Mononuclear cell (primary cell): Measurements from ENCODE around the gene DNAJC8. TPM values are rescaled to one million over a fixed set of nuclear protein-coding genes. Genes with fewer than 3 reads are reported as not detected.

Source experiments
- H3K27me3 ChIP-seq: 2 replicates; pipeline ENCODE4 v1.6.0; 2011; ENCODE audit warnings: low read length, control low read depth; ENCODE audit not compliant: insufficient read depth
- H3K4me1 ChIP-seq: 2 replicates; pipeline ENCODE4 v1.5.1; 2011; ENCODE audit warnings: mild to moderate bottlenecking, low read length, control low read depth; ENCODE audit not compliant: insufficient read depth
- H3K4me3 ChIP-seq: 2 replicates; pipeline ENCODE4 v1.5.1; 2011; ENCODE audit warnings: mild to moderate bottlenecking, low read length, moderate library complexity
- H3K9me3 ChIP-seq: 2 replicates; pipeline ENCODE4 v1.5.1; 2011; ENCODE audit warnings: low read depth, mild to moderate bottlenecking, control low read depth, low read length
- total RNA-seq: library from RNA; depleted of rRNA; stranded (reverse); fragments of >200 nt; gene quantifications from one replicate; pipeline ENCODE4 v1.2.3, GENCODE V29; 2012

Gene DNAJC8
- total RNA-seq, 1 donor, result 61.5 TPM

DNA sequence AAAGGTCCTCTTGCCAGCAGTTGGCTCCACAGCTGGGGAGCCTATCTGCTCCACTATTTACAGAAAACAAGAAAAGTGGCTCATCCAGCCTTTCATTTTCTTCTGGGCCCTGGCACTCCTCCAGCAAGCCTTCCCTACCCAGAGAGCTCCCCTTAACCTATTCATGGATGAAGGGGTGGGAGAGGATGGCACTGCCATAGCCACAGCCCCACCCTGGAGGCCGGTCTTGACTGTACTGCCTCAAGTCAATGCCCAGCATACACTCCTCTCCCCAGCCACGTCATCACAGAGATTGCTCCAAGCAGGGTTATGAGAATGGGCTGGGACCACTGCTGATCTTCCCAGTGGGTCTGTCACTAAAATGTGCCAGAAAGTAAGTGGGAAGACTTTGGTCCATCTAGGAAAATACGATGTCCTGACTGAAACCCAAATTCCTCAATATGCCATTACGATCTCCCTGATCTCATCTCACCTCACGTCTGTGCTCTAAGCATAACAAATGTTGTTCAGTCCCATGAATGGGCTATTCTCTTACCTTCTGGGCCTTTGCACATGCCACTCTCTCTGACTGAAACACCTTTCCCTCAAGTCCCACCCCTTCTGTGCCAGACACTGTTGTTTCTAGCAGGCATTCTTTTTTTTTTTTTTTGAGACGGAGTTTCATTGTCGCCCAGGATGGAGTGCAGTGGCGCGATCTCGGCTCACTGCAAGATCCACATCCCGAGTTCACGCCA is 35.0 kb downstream of the DNAJC8 start:
- Histone ChIP-seq H3K4me1 (peaks cover 41% of the 10 kb centered on the region), H3K27me3 (no peaks in the 10 kb centered on the region), H3K4me3 (no peak overlapping the region), H3K9me3 (no peaks in the 10 kb centered on the region)

DNA sequence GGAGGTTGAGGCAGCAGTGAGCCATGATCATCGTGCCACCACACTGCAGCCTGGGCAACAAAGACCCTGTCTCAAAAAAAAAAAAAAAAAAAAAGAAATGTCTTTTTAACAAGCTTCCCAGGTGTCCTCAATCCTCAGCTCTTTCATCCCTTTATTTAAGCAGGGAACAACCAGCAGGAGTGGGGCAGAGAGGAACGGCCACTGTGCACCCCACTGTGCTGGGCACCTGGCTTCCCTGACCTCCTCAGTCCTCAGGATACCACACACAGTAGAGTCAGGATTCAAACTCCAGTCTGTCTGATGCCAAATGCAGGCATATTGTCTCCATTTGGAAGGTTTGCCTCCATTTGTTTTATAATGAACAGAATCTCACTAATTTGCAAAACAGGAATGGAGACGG is 36.5 kb downstream of the DNAJC8 start:
- no peaks in the 10 kb centered on the region for H3K27me3 ChIP-seq
- peaks cover 41% of the 10 kb centered on the region for H3K4me1 ChIP-seq
- no peak overlapping the region for H3K4me3 ChIP-seq
- H3K9me3 ChIP-seq, result no peaks in the 10 kb centered on the region

DNA sequence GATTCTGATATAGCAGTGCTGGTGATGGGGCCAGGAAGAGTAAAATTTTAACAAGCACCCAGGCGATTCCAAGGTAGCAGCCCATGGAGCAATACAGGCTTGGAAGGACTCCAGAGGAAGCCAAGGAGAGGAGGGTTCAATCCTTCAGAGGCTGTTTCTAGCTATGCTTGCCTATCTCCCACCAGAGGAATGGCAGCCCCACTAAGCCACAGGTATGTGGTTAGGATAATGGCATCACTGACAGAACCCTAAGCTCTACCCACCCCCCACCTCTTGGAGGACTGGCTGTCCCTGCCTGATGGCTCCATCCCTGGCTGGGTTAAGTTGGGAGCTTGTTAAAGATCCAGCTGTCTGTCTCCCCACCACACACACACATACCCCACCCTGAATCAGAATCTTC is 37.0 kb downstream of the DNAJC8 start:
- Histone ChIP-seq H3K27me3 (no peaks in the 10 kb centered on the region), H3K4me1 (peaks cover 46% of the 10 kb centered on the region), H3K9me3 (no peaks in the 10 kb centered on the region), H3K4me3 (no peak overlapping the region)

DNA sequence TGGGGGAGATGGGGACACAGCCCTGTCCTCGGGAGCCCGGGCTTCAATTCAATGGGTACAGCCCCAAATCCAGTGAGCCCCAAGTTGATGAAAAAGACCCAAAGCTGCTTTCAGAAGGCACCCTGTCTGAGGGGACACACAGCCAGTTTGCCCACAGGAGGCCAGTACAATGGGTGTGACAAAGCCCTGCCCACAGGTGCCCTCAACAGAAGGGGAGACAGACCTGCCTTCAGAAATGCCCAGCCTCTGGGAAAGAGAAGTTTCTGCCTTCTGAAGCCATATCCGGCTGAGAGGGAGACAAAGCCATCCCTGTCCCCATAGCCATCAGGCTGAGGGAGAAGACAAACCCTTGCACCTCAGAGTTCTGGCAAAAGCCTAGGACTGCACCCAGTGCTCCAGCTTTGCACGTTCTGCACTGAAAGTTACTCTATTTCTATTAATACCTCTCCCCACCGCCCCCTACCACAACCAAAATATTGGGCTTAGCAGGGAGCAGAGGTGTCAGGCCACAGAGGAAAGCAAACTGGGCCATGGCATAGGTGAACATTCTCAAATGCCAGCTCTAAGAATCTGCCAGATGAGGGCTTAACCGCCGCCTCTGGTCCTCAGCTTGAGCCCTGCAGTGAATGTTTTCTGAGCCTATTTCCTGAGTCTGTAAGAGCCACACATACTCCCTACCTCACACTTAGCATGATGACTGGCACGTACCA is 38.3 kb downstream of the DNAJC8 start:
- Histone ChIP-seq H3K9me3 (no peaks in the 10 kb centered on the region), H3K4me1 (peaks cover 46% of the 10 kb centered on the region), H3K27me3 (no peaks in the 10 kb centered on the region), H3K4me3 (no peak overlapping the region)

DNA sequence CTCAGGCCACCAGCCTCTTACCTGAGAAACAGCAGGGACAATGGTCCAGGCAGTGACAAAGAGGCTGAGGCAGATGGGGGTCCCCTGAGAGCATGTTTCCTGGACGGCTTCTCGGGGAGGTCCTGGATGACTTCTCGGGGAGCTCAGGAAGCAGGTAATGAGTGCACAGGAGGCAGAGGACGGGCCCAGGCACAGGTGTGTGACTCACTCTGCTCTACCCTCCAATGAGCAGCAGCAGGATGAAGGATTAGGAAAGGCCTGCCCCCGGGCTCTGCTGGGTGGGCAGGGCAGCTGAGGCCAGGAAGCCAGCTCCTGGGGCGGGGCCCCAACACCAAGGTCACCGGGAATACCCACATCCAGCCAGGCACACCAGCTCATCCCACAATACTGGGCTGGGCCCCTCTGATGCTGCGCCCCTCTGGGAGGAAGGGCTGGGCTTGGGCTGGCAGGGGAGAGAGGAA is 39.1 kb downstream of the DNAJC8 start:
- H3K4me3 ChIP-seq, result no peak overlapping the region
- peaks cover 39% of the 10 kb centered on the region for H3K4me1 ChIP-seq
- no peaks in the 10 kb centered on the region for H3K9me3 ChIP-seq
- no peaks in the 10 kb centered on the region for H3K27me3 ChIP-seq

DNA sequence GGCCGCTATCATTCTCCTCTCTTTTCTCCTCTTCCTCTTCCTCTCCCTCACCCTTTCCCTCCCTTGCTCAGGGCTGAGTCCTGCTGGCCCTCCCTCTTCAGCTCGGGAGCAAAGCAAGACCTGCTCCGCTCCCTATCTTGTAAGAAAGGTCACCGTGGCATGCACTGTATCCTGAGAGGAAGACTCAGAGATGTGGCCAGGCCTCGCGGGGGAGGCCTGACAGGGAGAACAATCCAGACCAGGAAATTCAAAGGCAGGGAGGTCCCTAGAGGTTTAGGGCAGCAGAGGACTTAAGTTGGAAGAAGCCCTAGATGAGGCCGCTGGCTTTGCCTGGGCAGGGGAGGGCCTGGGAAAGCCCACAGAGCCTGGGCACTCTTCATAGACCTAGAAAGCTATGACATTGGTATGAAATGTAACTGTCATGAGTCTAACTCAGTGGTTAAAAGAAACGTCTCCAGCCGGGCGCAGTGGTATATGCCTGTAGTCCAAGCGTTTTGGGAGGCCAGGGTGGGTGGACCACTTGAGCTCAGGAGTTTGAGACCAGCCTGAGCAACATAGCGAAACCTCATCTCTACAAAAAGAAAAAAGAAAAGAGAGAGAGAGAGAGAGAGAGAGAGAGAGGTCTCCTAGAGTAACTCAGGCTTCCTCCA is 41.7 kb downstream of the DNAJC8 start:
- Histone ChIP-seq H3K27me3 (no peaks in the 10 kb centered on the region), H3K4me3 (no peak overlapping the region), H3K4me1 (peaks cover 17% of the 10 kb centered on the region), H3K9me3 (no peaks in the 10 kb centered on the region)

DNA sequence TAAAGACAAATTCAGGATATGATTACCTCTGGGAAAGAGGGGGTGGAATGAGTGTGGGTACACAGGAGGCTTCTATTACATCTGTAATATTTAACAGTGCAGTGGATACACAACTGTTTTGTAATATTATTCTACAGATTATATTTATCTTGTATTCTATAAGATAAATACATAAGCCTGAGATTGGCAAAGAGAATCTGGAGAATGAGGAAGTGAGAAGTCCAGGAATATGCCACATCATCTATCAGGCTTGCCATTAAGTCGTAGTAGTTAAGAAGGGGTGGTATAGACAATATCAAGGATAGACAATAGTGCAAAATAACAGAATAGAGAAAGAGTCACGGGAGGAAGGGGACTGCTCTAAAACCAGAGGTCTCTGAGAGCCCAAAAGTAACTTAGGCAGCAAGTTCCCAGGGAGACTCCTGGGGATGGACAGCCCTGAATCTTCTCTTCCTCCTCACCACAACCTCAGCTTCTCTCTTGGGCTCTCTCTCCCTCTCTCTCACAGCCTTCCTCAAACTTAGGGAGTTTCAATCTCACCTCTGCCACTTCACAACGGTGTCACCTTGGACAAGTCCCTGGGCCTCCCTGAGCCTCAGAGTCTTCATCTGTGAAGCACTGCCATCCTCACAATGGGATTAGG is 42.4 kb downstream of the DNAJC8 start:
- no peaks in the 10 kb centered on the region for H3K27me3 ChIP-seq
- peaks cover 17% of the 10 kb centered on the region for H3K4me1 ChIP-seq
- no peak overlapping the region for H3K4me3 ChIP-seq
- H3K9me3 ChIP-seq, result no peaks in the 10 kb centered on the region

DNA sequence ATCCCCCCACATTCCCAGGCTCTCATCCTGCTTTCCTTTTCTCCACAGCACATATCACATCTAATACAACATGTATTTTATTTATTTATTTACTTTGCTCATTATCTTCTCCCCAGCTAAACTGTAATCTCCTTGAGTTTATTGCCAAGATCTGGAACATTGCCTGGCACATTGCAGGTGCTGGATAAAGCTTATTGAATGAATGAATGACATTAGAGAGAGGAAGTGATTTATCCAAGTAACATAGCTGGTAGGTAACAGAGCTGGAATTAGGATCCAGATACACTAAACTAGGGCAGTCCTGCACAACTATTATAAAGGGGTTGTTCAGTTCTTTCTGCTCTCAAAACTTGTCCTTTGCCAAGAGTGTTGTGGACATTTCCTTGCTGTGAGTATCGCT is 47.8 kb downstream of the DNAJC8 start:
- no peaks in the 10 kb centered on the region for H3K27me3 ChIP-seq
- peaks cover 18% of the 10 kb centered on the region for H3K4me1 ChIP-seq
- H3K4me3 ChIP-seq, result no peak overlapping the region
- no peaks in the 10 kb centered on the region for H3K9me3 ChIP-seq

DNA sequence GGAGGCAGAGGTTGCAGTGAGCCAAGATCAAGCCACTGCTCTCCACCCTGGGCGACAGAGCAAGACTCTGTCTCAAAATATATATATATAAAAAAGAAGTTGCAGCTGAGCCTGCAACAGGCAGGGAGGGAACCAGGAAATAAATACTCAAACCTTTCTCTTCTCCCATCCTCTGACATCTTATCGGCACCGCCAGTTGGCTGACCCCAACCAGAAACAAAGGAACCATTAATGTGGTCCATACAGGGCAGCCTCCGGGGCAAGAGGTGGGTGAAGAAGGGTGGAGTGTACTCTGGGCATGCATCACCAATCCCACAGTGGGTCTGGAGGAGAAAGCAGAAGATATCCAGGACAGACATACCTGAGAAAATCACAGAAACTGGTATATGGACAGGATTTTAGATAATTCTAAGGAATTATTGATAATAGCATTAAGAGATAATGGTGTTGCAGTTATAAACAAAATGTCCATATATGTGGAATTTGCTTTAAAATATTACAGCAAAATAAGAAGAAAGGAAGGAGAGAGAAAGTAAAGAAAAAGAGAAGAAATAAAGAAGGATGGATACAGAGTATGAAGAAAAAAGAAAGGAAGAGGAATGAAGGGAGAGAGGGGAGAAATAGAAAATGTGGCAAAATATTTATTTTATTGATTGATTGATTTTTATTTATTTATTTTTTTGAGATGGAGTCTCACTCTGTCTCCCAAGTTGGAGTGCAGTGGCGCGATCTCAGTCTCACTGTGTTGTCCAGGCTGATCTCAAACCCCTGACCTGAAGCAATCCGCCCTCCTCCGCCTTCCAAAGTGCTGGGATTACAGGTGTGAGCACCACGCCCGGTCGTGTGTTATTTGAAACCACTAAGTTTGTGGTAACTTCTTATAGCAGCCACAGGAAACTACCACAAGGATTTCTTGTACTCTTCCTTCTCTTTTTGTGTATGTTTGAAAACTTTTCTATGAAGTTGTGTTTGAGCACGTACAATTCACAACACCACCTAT is 52.2 kb downstream of the DNAJC8 start:
- H3K27me3 ChIP-seq, result no peaks in the 10 kb centered on the region
- no peak overlapping the region for H3K4me3 ChIP-seq
- H3K4me1 ChIP-seq, result peaks cover 46% of the 10 kb centered on the region
- H3K9me3 ChIP-seq, result no peaks in the 10 kb centered on the region

DNA sequence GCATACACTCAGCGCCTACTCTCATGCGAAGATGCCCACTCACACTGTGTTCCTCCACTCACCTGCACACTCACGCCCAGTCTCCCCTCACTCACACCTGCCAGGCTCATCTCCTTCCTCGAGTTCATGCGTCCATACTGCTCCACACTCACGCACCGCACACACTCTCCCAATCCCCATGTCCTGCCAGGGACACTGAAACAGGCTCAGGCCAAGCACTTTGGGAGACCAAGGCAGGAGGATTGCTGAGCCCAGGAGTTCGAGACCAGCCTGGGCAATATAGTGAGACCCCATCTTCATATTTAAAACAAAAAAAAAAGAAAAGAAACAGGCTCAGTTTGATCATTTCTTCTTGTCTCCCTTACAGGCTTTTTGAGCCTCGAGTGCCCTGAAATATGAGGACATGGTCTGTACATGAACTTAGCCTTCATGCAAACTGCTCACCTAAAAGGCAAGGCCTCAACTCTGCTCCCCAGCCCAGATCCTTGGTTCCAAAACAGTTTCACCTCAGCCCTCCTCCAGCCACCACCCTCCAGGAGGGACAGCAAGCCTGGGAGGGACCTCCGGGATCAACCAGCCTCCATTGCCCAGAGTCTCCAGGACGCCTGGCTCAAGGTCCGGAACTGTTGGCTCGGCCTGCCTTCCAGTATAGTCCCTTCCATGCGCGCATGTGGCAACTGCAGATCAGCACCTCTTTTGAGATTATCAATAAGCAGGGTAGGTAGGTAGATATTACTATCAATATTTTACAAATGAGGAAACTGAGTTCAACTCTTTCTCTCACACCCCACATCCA is 53.9 kb downstream of the DNAJC8 start:
- Histone ChIP-seq H3K27me3 (no peaks in the 10 kb centered on the region), H3K4me3 (no peak overlapping the region), H3K4me1 (peaks cover 59% of the 10 kb centered on the region), H3K9me3 (no peaks in the 10 kb centered on the region)

DNA sequence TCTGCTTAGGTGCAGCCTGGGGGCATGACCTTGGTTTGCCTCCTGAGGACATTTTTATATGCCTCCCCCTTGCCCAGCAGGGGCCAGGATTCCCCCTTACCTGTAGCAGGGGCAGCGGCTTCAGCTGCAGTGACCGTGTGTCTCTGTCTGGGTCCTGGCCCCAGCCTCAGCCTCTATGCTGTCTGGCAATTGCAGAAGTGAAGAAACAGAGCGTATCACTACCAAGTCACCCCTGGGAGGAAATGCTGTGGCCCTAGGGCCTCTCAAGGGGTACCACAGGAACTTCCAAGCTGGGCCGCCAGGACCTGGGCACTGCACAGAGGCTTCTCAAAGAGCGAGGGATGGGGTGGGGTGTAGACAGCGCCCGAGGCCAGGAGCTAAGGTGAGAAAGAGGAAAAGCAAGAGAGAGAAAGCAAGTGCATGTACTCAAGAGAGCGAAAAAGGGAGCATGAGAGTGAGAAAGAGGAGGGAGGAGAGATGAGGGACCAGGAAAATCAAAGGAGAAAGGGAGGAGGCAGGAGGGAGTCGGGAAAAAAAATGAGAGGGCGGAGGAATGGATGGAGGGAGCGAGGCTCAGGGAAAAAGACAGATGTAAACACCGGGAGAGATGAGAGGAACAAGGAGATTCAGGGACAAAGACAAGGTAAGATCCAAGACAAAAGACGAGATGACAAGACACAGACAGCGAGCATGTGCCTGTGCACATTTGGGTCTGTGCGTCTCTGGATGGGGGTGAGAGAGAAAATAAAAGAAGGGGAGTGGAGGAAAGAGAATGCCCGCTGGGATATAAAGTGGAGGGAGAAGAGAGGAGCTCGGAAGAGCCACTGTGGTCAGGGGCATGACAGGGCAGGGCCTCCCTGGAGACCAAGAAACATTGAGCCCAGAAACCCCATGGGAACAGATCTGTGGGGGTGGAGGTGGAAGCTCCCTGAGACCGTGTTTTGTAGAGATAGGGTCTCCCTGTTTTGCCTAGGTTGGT is 56.0 kb downstream of the DNAJC8 start, which contains the start of gene PTAFR:
Gene PTAFR (minus strand): TSS at position 199 of the 979 bp plus-strand sequence. CDS start 25,669 bp downstream, outside the sequence.
- no peaks in the 10 kb centered on the region for H3K27me3 ChIP-seq
- no peaks in the 10 kb centered on the region for H3K9me3 ChIP-seq
- H3K4me3 ChIP-seq, result peak within 1 kb of the TSS; percentile 70
- peaks cover 80% of the 10 kb centered on the region for H3K4me1 ChIP-seq

DNA sequence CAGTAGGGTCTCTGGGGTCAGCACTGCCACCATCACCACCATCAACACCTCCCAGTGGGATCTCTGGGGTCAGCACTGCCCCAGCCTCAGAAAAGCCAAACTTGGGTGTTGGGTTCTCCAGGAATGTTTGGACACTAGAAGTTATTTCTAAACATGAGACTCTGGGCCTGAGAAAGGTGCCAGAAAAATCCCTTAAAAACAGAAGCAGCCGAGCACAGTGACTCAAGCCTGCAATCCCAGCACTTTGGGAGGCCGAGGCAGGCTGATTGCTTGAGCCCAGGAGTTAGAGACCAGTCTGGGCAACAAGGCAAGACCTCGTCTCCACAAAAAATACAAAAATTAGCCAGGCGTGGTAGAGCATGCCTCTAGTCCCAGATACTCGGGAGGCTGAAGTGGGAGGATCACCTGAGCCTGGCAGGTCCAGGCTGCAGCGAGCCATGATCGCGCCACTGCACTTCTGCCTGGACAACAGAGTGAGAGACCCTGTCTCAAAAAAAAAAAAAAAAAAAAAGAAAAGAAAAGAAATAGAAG is 56.8 kb downstream of the DNAJC8 start:
- Histone ChIP-seq H3K9me3 (no peaks in the 10 kb centered on the region), H3K27me3 (no peaks in the 10 kb centered on the region), H3K4me3 (peak overlapping the region; percentile 70), H3K4me1 (peaks cover 81% of the 10 kb centered on the region)
